Measurements from ENCODE around the gene SLC25A6.
A peak's percentile ranks its signal among the peaks of the same experiment; 100 is the strongest.
"Not testable (repeated sequence)": the region's sequence is repeated elsewhere in the genome, so short reads cannot be mapped to it uniquely, and the experiment has no call there.

SLC25A6 gene

GRCh38 chrX:1351981-1352714, 39.8 kb downstream of the SLC25A6 start:
- no peak for DNase-seq

DNA sequence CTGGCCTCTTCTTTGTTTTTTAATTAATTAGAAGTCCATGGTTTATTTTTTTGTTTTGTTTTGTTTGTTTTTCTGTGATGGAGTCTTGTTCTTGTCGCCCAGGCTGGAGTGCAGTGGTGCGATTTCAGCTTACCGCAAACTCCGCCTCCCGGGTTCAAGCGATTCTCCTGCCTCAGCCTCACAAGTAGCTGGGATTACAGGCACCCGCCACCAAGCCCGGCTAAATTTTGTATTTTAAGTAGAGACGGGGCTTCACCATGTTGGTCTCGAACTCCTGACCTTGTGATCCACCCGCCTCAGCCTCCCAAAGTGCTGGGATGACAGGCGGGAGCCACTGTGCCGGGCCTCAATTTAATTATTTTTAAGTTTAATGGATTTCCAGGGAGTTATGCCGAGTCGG, 42.3 kb downstream of the SLC25A6 start:
- DNase-seq = not testable (repeated sequence)

GRCh38 chrX:1341545-1342184, 50.2 kb downstream of the SLC25A6 start:
- DNase-seq = peak in 1 of 2 donors; percentile 6

- no peak for DNase-seq
These were observed 54.7 kb downstream of the SLC25A6 start for GRCh38 chrX:1336948-1337779.

DNA sequence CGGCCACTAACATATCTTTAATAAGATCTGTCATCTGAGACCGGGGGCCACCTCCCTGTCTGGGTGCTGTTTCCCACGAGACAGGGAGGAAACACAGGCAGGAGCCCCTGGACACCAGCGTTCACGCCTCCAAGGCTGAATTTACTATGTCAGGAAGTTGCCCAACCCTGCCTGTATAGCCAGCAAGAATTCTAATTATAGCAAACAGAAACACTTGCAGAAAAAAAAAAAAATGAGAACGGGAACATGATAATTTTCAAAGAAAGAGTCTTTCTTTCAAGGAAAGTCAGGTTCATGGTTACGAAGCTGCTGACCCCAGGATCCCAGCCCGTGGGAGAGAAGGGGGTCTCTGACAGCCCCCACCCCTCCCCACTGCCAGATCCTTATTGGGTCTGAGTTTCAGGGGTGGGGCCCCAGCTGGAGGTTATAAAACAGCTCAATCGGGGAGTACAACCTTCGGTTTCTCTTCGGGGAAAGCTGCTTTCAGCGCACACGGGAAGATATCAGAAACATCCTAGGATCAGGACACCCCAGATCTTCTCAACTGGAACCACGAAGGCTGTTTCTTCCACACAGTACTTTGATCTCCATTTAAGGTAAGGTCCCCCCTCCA, 55.5 kb downstream of the SLC25A6 start, which contains the start of gene IL3RA:
IL3RA (plus strand) TSS at position 455 of the 613 bp plus-strand sequence. CDS start 4,981 bp downstream, outside the sequence.
- DNase-seq = peak; percentile 66 to 84

All from bone marrow (tissue), 2 donors.